ENCODE data around the gene PCYT1A.
A peak's percentile ranks its signal among the peaks of the same experiment; 100 is the strongest.
"Not testable (repeated sequence)": the region's sequence is repeated elsewhere in the genome, so short reads cannot be mapped to it uniquely, and the experiment has no call there.

PCYT1A gene

GRCh38 chr3:196287440-196288140 lies at the start of gene PCYT1A:
Gene PCYT1A (minus strand): TSS chr3:196287726. CDS start chr3:196270531, 17,195 bp downstream.
- DNase-seq (ENCODE audit: low read depth): peak; percentile 69

GRCh38 chr3:196336319-196337145 lies 49.0 kb upstream of the PCYT1A start:
- no peak for DNase-seq (ENCODE audit: low read depth)

GRCh38 chr3:196335503-196335948 lies 48.0 kb upstream of the PCYT1A start:
- no peak for DNase-seq (ENCODE audit: low read depth)

- no peak for DNase-seq (ENCODE audit: low read depth)
Observed at GRCh38 chr3:196334982-196335381, 47.5 kb upstream of the PCYT1A start.

GRCh38 chr3:196332168-196332567 lies 44.6 kb upstream of the PCYT1A start:
- DNase-seq (ENCODE audit: low read depth): no peak

DNA sequence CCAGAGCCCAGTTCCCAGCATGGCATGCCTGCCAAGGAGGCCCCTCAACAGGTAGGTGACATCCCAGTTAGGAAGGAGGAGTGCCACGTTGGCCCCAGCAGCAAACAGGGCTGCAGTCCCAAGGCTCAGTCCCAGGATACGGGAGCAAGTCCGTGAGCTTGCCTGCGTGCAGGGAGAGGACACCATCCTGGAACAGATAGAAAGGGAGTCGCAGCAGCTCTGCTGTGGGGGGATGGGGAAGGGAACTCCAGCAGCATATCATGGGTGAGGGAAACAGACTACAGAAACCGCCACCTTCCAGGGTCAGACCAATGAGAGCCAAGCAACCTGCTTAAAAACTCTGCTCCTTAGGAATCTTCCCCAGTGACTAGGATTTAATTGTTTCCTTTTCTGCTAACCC lies 39.9 kb upstream of the PCYT1A start:
- no peak for DNase-seq (ENCODE audit: low read depth)

DNA sequence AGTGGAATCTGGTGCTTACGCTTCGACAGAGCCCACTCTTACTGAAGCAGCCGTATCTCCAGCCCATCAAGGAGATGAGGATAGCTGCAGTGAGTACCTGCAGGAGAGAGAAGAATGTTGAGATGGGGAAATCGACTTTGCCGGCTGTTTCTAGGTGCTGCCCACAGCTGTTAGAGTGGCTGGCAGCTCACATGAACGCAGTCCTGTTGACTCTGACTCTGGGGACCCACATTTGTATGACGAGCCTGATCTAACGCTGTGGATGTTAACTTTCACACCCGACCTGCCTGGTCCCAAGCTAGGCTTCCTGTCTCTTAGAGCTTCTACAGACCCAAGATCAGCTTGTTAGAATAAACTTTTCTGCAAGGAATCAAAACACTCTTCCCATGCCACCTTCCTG lies 39.4 kb upstream of the PCYT1A start:
- no peak for DNase-seq (ENCODE audit: low read depth)

DNA sequence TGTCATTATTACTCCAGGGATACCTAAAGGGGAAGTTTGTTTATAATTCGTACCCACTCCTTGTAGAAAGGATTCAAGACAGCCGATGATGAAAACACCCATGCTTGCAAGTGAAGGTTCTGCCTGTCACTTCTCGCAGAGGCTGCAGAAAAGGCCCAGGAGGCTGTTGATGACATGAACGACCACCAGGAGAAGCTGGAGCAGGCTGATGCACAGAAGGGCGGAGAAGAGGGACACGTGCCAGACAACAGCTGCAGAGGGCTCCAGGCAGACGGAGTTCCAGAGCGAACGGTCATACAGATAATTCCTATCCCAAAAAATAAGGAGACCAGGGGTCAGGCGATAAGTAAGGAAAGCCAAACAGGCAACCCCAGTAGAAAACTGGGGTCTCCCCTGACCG lies 36.2 kb upstream of the PCYT1A start:
- no peak for DNase-seq (ENCODE audit: low read depth)

DNA sequence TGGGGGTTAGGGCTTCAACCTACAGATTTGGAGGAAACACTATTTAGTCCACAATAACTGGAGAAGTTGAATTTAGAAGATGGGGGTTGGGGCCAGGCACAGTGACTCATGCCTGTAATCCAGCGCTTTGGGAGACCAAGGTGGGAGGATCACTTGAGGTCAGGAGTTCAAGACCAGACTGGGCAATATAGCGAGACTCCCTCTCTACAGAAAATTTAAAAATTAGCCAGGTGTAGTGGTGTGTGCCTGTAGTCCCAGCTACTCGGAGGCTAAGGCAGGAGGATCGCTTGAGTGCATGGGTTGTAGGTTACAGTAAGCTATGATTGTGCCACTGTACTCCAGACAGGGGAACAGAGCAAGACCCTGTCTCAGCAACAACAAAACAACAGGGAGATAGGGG lies 35.5 kb upstream of the PCYT1A start:
- DNase-seq (ENCODE audit: low read depth): no peak

GRCh38 chr3:196321162-196321561 lies 33.6 kb upstream of the PCYT1A start:
- no peak for DNase-seq (ENCODE audit: low read depth)

DNA sequence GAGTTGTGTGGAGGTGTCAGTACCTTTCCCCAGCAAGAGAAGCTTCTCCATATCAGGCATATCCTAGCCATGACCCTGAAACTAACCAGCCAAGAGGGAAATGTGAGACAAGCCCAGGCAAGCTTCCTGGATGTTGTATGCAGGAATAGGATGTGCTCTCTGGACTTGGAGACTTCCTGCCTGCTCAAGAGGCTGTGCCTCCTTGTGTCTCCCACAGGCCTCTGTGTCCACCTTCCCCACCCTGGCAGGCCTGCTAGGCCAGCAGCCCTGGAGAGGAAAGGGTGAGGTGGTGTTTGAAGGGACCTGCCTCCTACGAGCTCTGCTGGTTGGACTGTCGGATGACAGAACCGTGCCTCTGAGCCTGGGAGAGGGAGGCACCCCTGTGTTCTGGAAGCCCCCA lies 32.6 kb upstream of the PCYT1A start:
- no peak for DNase-seq (ENCODE audit: low read depth)

GRCh38 chr3:196317687-196318467 lies 30.4 kb upstream of the PCYT1A start, which contains the start of gene DYNLT2B:
Gene DYNLT2B (minus strand): TSS chr3:196318240. CDS start chr3:196318152, 88 bp downstream.
- DNase-seq (ENCODE audit: low read depth): peak; percentile 80

- not testable (repeated sequence) for DNase-seq (ENCODE audit: low read depth)
Observed at GRCh38 chr3:196316799-196317686, 29.5 kb upstream of the PCYT1A start.

DNA sequence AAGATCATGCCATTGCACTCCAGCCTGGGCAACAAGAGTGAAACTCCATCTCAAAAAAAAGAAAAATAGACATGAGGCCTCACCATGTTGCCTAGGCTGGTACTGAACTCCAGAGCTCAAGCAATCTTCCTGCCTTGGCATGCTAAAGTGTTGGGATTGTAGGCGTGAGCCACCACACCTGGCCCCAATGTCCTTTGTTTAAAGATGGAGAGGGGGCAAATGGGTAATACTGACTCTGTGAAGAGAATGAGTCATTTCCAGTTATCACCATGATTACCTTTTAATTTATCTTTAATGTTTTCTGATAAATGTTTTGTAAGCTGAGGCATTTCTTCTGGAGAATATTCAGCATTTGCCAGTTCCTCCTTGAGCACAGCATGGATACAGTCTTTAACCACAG lies 28.3 kb upstream of the PCYT1A start:
- DNase-seq (ENCODE audit: low read depth): no peak

DNA sequence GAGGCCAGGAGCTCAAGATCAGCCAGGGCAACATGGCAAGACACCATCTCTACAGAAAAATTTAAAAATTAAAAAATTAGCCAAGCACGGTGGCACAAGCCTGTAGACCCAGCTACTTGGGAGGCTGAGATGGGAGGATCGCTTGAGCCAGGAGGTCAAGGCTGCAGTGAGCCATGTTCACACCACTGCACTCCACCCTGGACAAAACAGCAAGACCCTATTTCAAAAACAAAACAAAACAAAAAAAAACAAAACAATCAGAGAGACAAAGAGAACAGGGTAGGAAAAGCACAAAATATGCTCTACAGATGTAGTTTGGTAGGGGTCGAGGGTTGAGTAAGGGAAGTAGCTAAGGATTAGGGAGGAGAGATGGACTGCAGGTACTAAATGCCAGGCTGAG lies 27.1 kb upstream of the PCYT1A start:
- no peak for DNase-seq (ENCODE audit: low read depth)

GRCh38 chr3:196314086-196314485 lies 26.6 kb upstream of the PCYT1A start:
- DNase-seq (ENCODE audit: low read depth): not testable (repeated sequence)

DNA sequence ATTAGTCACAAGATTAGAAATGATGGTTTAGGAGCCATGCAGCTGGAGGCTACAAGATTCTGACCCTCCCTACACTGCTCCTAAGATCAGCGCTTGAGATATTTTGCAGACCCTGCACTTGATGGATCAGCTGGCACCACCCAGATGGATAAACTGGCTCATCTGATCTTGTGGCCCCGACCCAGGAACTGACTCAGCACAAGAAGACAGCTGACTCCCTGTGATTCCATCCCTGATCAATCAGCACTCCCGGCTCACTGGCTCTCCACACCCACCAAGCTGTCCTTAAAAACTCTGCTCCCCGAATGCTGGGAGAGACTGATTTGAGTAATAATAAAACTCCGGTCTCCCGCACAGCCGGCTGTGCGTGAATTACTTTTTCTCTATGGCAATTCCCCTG lies 15.4 kb upstream of the PCYT1A start:
- DNase-seq (ENCODE audit: low read depth): not testable (repeated sequence)

- DNase-seq (ENCODE audit: low read depth): not testable (repeated sequence)
Observed at GRCh38 chr3:196302551-196302950, 15.0 kb upstream of the PCYT1A start.

DNA sequence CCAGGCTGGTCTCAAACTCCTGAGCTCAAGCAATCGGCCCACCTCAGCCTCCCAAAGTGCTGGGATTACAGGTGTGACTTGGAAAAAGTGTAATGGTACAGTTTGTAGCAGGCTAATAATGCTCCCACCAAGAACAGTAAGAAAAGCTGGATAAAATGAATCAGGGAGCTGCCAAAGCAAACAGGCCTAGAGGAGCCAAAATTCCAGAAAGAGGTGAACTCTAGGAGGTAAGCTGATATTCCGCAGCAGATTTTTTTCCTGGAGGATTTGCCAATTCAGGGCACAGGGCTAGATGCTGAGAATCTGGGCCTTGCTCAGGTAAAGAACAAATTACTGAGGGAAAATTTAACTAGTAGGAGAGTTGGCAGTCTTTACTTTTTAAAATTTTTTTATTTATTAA lies 11.0 kb upstream of the PCYT1A start:
- no peak for DNase-seq (ENCODE audit: low read depth)

GRCh38 chr3:196292286-196292923 lies 4.9 kb upstream of the PCYT1A start:
- no peak for DNase-seq (ENCODE audit: low read depth)

- DNase-seq (ENCODE audit: low read depth): no peak
Observed at GRCh38 chr3:196288141-196288460, 575 bp upstream of the PCYT1A start.

Measured in T-helper 22 cell (primary cell).